DMS114 treated with DMSO at 0.1 percent for 48 hours (cell line): ENCODE results near the gene PLD1.

Source experiments
- DNase-seq: peaks from one replicate; lab custom pipeline; 2025; ENCODE audit not compliant: unreplicated experiment; lab: John Stamatoyannopoulos, UW

PLD1 gene

GRCh38 chr3:171678971-171679492 lies 131.3 kb downstream of the PLD1 start:
- no peak for DNase-seq

GRCh38 chr3:171677706-171678105 lies 132.6 kb downstream of the PLD1 start:
- DNase-seq, result no peak

- DNase-seq, result no peak
Measured at GRCh38 chr3:171676601-171677175, 133.6 kb downstream of the PLD1 start.

GRCh38 chr3:171673951-171674350 lies 136.3 kb downstream of the PLD1 start:
- DNase-seq, result no peak

GRCh38 chr3:171672538-171672937 lies 137.7 kb downstream of the PLD1 start:
- DNase-seq, result no peak

GRCh38 chr3:171672124-171672523 lies 138.2 kb downstream of the PLD1 start:
- DNase-seq, result no peak

- DNase-seq, result no peak
Measured at GRCh38 chr3:171671709-171672108, 138.6 kb downstream of the PLD1 start.

GRCh38 chr3:171666516-171666915 lies 143.8 kb downstream of the PLD1 start:
- DNase-seq, result no peak

- DNase-seq, result no peak
Measured at GRCh38 chr3:171663805-171664204, 146.5 kb downstream of the PLD1 start.

- DNase-seq, result no peak
Measured at GRCh38 chr3:171661484-171661883, 148.8 kb downstream of the PLD1 start.

GRCh38 chr3:171660188-171660587 lies 150.1 kb downstream of the PLD1 start:
- DNase-seq, result no peak

- DNase-seq, result no peak
Measured at GRCh38 chr3:171658841-171659240, 151.4 kb downstream of the PLD1 start.

GRCh38 chr3:171654809-171655208 lies 155.5 kb downstream of the PLD1 start:
- no peak for DNase-seq

- no peak for DNase-seq
Measured at GRCh38 chr3:171654326-171654725, 156.0 kb downstream of the PLD1 start.

GRCh38 chr3:171653701-171654100 lies 156.6 kb downstream of the PLD1 start:
- no peak for DNase-seq

GRCh38 chr3:171652932-171653331 lies 157.4 kb downstream of the PLD1 start:
- DNase-seq, result no peak

- no peak for DNase-seq
Measured at GRCh38 chr3:171649911-171650592, 160.2 kb downstream of the PLD1 start.

- no peak for DNase-seq
Measured at GRCh38 chr3:171649267-171649666, 161.0 kb downstream of the PLD1 start.

GRCh38 chr3:171648069-171648468 lies 162.2 kb downstream of the PLD1 start:
- DNase-seq, result no peak

GRCh38 chr3:171646357-171647133 lies 163.7 kb downstream of the PLD1 start:
- peak; percentile 64 for DNase-seq

GRCh38 chr3:171644681-171645080 lies 165.6 kb downstream of the PLD1 start:
- no peak for DNase-seq

GRCh38 chr3:171643681-171644080 lies 166.6 kb downstream of the PLD1 start:
- DNase-seq, result no peak
